MV-4-11 (cell line): Measurements from ENCODE around the gene DOK3.
"Not testable (repeated sequence)": the region's sequence is repeated elsewhere in the genome, so short reads cannot be mapped to it uniquely, and the experiment has no call there.

Experiments
- DNase-seq: peaks from one replicate; lab custom pipeline; 2025; lab: John Stamatoyannopoulos, UW

The DOK3 gene

GRCh38 chr5:177534433-177534832 lies 24.8 kb upstream of the DOK3 start:
- DNase-seq, result not testable (repeated sequence)

GRCh38 chr5:177531209-177531940 lies 21.7 kb upstream of the DOK3 start:
- DNase-seq, result no peak

GRCh38 chr5:177530638-177531037 lies 21.0 kb upstream of the DOK3 start:
- no peak for DNase-seq

GRCh38 chr5:177529247-177530203 lies 19.9 kb upstream of the DOK3 start:
- DNase-seq, result peak; percentile 8

GRCh38 chr5:177528631-177529030 lies 19.0 kb upstream of the DOK3 start:
- no peak for DNase-seq

GRCh38 chr5:177527595-177527994 lies 18.0 kb upstream of the DOK3 start:
- DNase-seq, result no peak

GRCh38 chr5:177526791-177527190 lies 17.2 kb upstream of the DOK3 start:
- no peak for DNase-seq

- no peak for DNase-seq
Observed at GRCh38 chr5:177526191-177526590, 16.6 kb upstream of the DOK3 start.

GRCh38 chr5:177524941-177525655 lies 15.5 kb upstream of the DOK3 start:
- DNase-seq, result no peak

- DNase-seq, result no peak
Observed at GRCh38 chr5:177524539-177524900, 14.9 kb upstream of the DOK3 start.

- DNase-seq, result no peak
Observed at GRCh38 chr5:177523711-177524538, 14.3 kb upstream of the DOK3 start.

- DNase-seq, result no peak
Observed at GRCh38 chr5:177520916-177521513, 11.4 kb upstream of the DOK3 start.

- DNase-seq, result no peak
Observed at GRCh38 chr5:177520271-177520670, 10.6 kb upstream of the DOK3 start.

- DNase-seq, result no peak
Observed at GRCh38 chr5:177519463-177520235, 10.0 kb upstream of the DOK3 start.

GRCh38 chr5:177516601-177517568 lies 7.3 kb upstream of the DOK3 start, which contains the start of gene DDX41:
Gene DDX41 (minus strand): TSS chr5:177516961. CDS start chr5:177516945, 16 bp downstream.
- DNase-seq, result peak; percentile 98

GRCh38 chr5:177515580-177515979 lies 6.0 kb upstream of the DOK3 start:
- DNase-seq, result no peak

GRCh38 chr5:177514541-177514940 lies 4.9 kb upstream of the DOK3 start:
- no peak for DNase-seq

- no peak for DNase-seq
Observed at GRCh38 chr5:177513500-177513899, 3.9 kb upstream of the DOK3 start.

- no peak for DNase-seq
Observed at GRCh38 chr5:177512736-177513380, 3.2 kb upstream of the DOK3 start.
